ENCODE data around the gene MCC.

The MCC gene

GRCh38 chr5:113171520-113171919, 316.7 kb downstream of the MCC start:
- no peaks in the 10 kb centered on the region for H3K9me3 ChIP-seq (ENCODE audit: control insufficient read depth, low read length)
- H3K4me3 ChIP-seq (ENCODE audit: insufficient read depth, low read depth, low read length, poor library complexity, severe bottlenecking): no peak overlapping the region
- no peak for DNase-seq
- H3K4me1 ChIP-seq (ENCODE audit: control insufficient read depth, insufficient read depth, low read length, poor library complexity, severe bottlenecking): no peaks in the 10 kb centered on the region
- no peaks in the 10 kb centered on the region for H3K36me3 ChIP-seq (ENCODE audit: control insufficient read depth, insufficient read depth, low read length)
- H3K27ac ChIP-seq (ENCODE audit: insufficient read depth, low read length, poor library complexity, severe bottlenecking): no peak overlapping the region
- no peaks in the 10 kb centered on the region for H3K27me3 ChIP-seq (replicated peaks; ENCODE audit: control insufficient read depth, insufficient read depth, low read length, poor library complexity, severe bottlenecking)

- no peaks in the 10 kb centered on the region for H3K4me1 ChIP-seq (ENCODE audit: control insufficient read depth, insufficient read depth, low read length, poor library complexity, severe bottlenecking)
- H3K4me3 ChIP-seq (ENCODE audit: insufficient read depth, low read depth, low read length, poor library complexity, severe bottlenecking): no peak overlapping the region
- no peak overlapping the region for H3K27ac ChIP-seq (ENCODE audit: insufficient read depth, low read length, poor library complexity, severe bottlenecking)
- no peaks in the 10 kb centered on the region for H3K9me3 ChIP-seq (ENCODE audit: control insufficient read depth, low read length)
- H3K36me3 ChIP-seq (ENCODE audit: control insufficient read depth, insufficient read depth, low read length): no peaks in the 10 kb centered on the region
- H3K27me3 ChIP-seq (replicated peaks; ENCODE audit: control insufficient read depth, insufficient read depth, low read length, poor library complexity, severe bottlenecking): no peaks in the 10 kb centered on the region
- DNase-seq: no peak
Observed at GRCh38 chr5:113170707-113171106, 317.5 kb downstream of the MCC start.

GRCh38 chr5:113169720-113170119, 318.5 kb downstream of the MCC start:
- no peak for DNase-seq

GRCh38 chr5:113167985-113168384, 320.3 kb downstream of the MCC start:
- H3K4me3 ChIP-seq (ENCODE audit: insufficient read depth, low read depth, low read length, poor library complexity, severe bottlenecking): no peak overlapping the region
- no peaks in the 10 kb centered on the region for H3K36me3 ChIP-seq (ENCODE audit: control insufficient read depth, insufficient read depth, low read length)
- H3K27me3 ChIP-seq (replicated peaks; ENCODE audit: control insufficient read depth, insufficient read depth, low read length, poor library complexity, severe bottlenecking): no peaks in the 10 kb centered on the region
- no peaks in the 10 kb centered on the region for H3K9me3 ChIP-seq (ENCODE audit: control insufficient read depth, low read length)
- H3K27ac ChIP-seq (ENCODE audit: insufficient read depth, low read length, poor library complexity, severe bottlenecking): no peak overlapping the region
- no peak for DNase-seq
- H3K4me1 ChIP-seq (ENCODE audit: control insufficient read depth, insufficient read depth, low read length, poor library complexity, severe bottlenecking): no peaks in the 10 kb centered on the region

More at GRCh38 chr5:113169720-113170119, 318.5 kb downstream of the MCC start:
- Histone ChIP-seq H3K4me1 (ENCODE audit: control insufficient read depth, insufficient read depth, low read length, poor library complexity, severe bottlenecking) (no peaks in the 10 kb centered on the region), H3K27me3 (replicated peaks; ENCODE audit: control insufficient read depth, insufficient read depth, low read length, poor library complexity, severe bottlenecking) (no peaks in the 10 kb centered on the region), H3K4me3 (ENCODE audit: insufficient read depth, low read depth, low read length, poor library complexity, severe bottlenecking) (no peak overlapping the region), H3K9me3 (ENCODE audit: control insufficient read depth, low read length) (no peaks in the 10 kb centered on the region), H3K36me3 (ENCODE audit: control insufficient read depth, insufficient read depth, low read length) (no peaks in the 10 kb centered on the region), H3K27ac (ENCODE audit: insufficient read depth, low read length, poor library complexity, severe bottlenecking) (no peak overlapping the region)

GRCh38 chr5:113166852-113167366, 321.3 kb downstream of the MCC start:
- no peak for DNase-seq
- Histone ChIP-seq H3K27ac (ENCODE audit: insufficient read depth, low read length, poor library complexity, severe bottlenecking) (no peak overlapping the region), H3K4me3 (ENCODE audit: insufficient read depth, low read depth, low read length, poor library complexity, severe bottlenecking) (no peak overlapping the region), H3K36me3 (ENCODE audit: control insufficient read depth, insufficient read depth, low read length) (no peaks in the 10 kb centered on the region), H3K9me3 (ENCODE audit: control insufficient read depth, low read length) (no peaks in the 10 kb centered on the region), H3K4me1 (ENCODE audit: control insufficient read depth, insufficient read depth, low read length, poor library complexity, severe bottlenecking) (no peaks in the 10 kb centered on the region), H3K27me3 (replicated peaks; ENCODE audit: control insufficient read depth, insufficient read depth, low read length, poor library complexity, severe bottlenecking) (no peaks in the 10 kb centered on the region)

GRCh38 chr5:113166261-113166660, 322.0 kb downstream of the MCC start:
- no peak for DNase-seq
- H3K9me3 ChIP-seq (ENCODE audit: control insufficient read depth, low read length): no peaks in the 10 kb centered on the region
- H3K4me1 ChIP-seq (ENCODE audit: control insufficient read depth, insufficient read depth, low read length, poor library complexity, severe bottlenecking): no peaks in the 10 kb centered on the region
- H3K27ac ChIP-seq (ENCODE audit: insufficient read depth, low read length, poor library complexity, severe bottlenecking): no peak overlapping the region
- no peak overlapping the region for H3K4me3 ChIP-seq (ENCODE audit: insufficient read depth, low read depth, low read length, poor library complexity, severe bottlenecking)
- no peaks in the 10 kb centered on the region for H3K36me3 ChIP-seq (ENCODE audit: control insufficient read depth, insufficient read depth, low read length)
- no peaks in the 10 kb centered on the region for H3K27me3 ChIP-seq (replicated peaks; ENCODE audit: control insufficient read depth, insufficient read depth, low read length, poor library complexity, severe bottlenecking)

- Histone ChIP-seq H3K4me3 (ENCODE audit: insufficient read depth, low read depth, low read length, poor library complexity, severe bottlenecking) (no peak overlapping the region), H3K36me3 (ENCODE audit: control insufficient read depth, insufficient read depth, low read length) (no peaks in the 10 kb centered on the region), H3K9me3 (ENCODE audit: control insufficient read depth, low read length) (no peaks in the 10 kb centered on the region), H3K27me3 (replicated peaks; ENCODE audit: control insufficient read depth, insufficient read depth, low read length, poor library complexity, severe bottlenecking) (no peaks in the 10 kb centered on the region), H3K4me1 (ENCODE audit: control insufficient read depth, insufficient read depth, low read length, poor library complexity, severe bottlenecking) (no peaks in the 10 kb centered on the region), H3K27ac (ENCODE audit: insufficient read depth, low read length, poor library complexity, severe bottlenecking) (no peak overlapping the region)
- no peak for DNase-seq
Observed at GRCh38 chr5:113164021-113164420, 324.2 kb downstream of the MCC start.

- DNase-seq: no peak
- no peaks in the 10 kb centered on the region for H3K4me1 ChIP-seq (ENCODE audit: control insufficient read depth, insufficient read depth, low read length, poor library complexity, severe bottlenecking)
- H3K27ac ChIP-seq (ENCODE audit: insufficient read depth, low read length, poor library complexity, severe bottlenecking): no peak overlapping the region
- H3K9me3 ChIP-seq (ENCODE audit: control insufficient read depth, low read length): no peaks in the 10 kb centered on the region
- no peak overlapping the region for H3K4me3 ChIP-seq (ENCODE audit: insufficient read depth, low read depth, low read length, poor library complexity, severe bottlenecking)
- no peaks in the 10 kb centered on the region for H3K36me3 ChIP-seq (ENCODE audit: control insufficient read depth, insufficient read depth, low read length)
- no peaks in the 10 kb centered on the region for H3K27me3 ChIP-seq (replicated peaks; ENCODE audit: control insufficient read depth, insufficient read depth, low read length, poor library complexity, severe bottlenecking)
Observed at GRCh38 chr5:113163328-113163727, 324.9 kb downstream of the MCC start.

- no peak overlapping the region for H3K27ac ChIP-seq (ENCODE audit: insufficient read depth, low read length, poor library complexity, severe bottlenecking)
- no peaks in the 10 kb centered on the region for H3K9me3 ChIP-seq (ENCODE audit: control insufficient read depth, low read length)
- H3K36me3 ChIP-seq (ENCODE audit: control insufficient read depth, insufficient read depth, low read length): no peaks in the 10 kb centered on the region
- no peak for DNase-seq
- no peaks in the 10 kb centered on the region for H3K27me3 ChIP-seq (replicated peaks; ENCODE audit: control insufficient read depth, insufficient read depth, low read length, poor library complexity, severe bottlenecking)
- H3K4me1 ChIP-seq (ENCODE audit: control insufficient read depth, insufficient read depth, low read length, poor library complexity, severe bottlenecking): no peaks in the 10 kb centered on the region
- no peak overlapping the region for H3K4me3 ChIP-seq (ENCODE audit: insufficient read depth, low read depth, low read length, poor library complexity, severe bottlenecking)
Observed at GRCh38 chr5:113162770-113163169, 325.5 kb downstream of the MCC start.

- no peak for DNase-seq
- Histone ChIP-seq H3K27me3 (replicated peaks; ENCODE audit: control insufficient read depth, insufficient read depth, low read length, poor library complexity, severe bottlenecking) (no peaks in the 10 kb centered on the region), H3K4me1 (ENCODE audit: control insufficient read depth, insufficient read depth, low read length, poor library complexity, severe bottlenecking) (no peaks in the 10 kb centered on the region), H3K36me3 (ENCODE audit: control insufficient read depth, insufficient read depth, low read length) (no peaks in the 10 kb centered on the region), H3K4me3 (ENCODE audit: insufficient read depth, low read depth, low read length, poor library complexity, severe bottlenecking) (no peak overlapping the region), H3K27ac (ENCODE audit: insufficient read depth, low read length, poor library complexity, severe bottlenecking) (no peak overlapping the region), H3K9me3 (ENCODE audit: control insufficient read depth, low read length) (no peaks in the 10 kb centered on the region)
Observed at GRCh38 chr5:113162208-113162607, 326.0 kb downstream of the MCC start.

GRCh38 chr5:113161806-113162205, 326.4 kb downstream of the MCC start:
- Histone ChIP-seq H3K27ac (ENCODE audit: insufficient read depth, low read length, poor library complexity, severe bottlenecking) (no peak overlapping the region), H3K36me3 (ENCODE audit: control insufficient read depth, insufficient read depth, low read length) (no peaks in the 10 kb centered on the region), H3K4me1 (ENCODE audit: control insufficient read depth, insufficient read depth, low read length, poor library complexity, severe bottlenecking) (no peaks in the 10 kb centered on the region), H3K4me3 (ENCODE audit: insufficient read depth, low read depth, low read length, poor library complexity, severe bottlenecking) (no peak overlapping the region), H3K27me3 (replicated peaks; ENCODE audit: control insufficient read depth, insufficient read depth, low read length, poor library complexity, severe bottlenecking) (no peaks in the 10 kb centered on the region), H3K9me3 (ENCODE audit: control insufficient read depth, low read length) (no peaks in the 10 kb centered on the region)
- no peak for DNase-seq
